HL-60 (cell line): ENCODE results near the gene NTN1.

ENCODE experiments used
- DNase-seq, 2 experiments: peaks; one replicate each; pipeline ENCODE4 v3.0.0-alpha.2; 2010 to 2020; ENCODE audit warnings: low read depth in 1 of 2, low spot score in 1 of 2
- H3K27ac ChIP-seq: fragments of 250-450 bp; sonication (Bioruptor Pico); replicated peaks from 2 replicates; pipeline ENCODE4 v1.5.1; 2020; ENCODE audit warnings: mild to moderate bottlenecking, moderate library complexity
- H3K27me3 ChIP-seq: fragments of 250-450 bp; sonication (Bioruptor Pico); 2 replicates; pipeline ENCODE4 v1.5.1; 2021; ENCODE audit warnings: mild to moderate bottlenecking, moderate library complexity; ENCODE audit not compliant: insufficient read depth, poor library complexity, severe bottlenecking
- H3K4me3 ChIP-seq: replicated peaks from 2 replicates; pipeline ENCODE4 v1.5.1; 2011; ENCODE audit warnings: mild to moderate bottlenecking, control low read depth, low read length; ENCODE audit not compliant: insufficient read depth
- CTCF ChIP-seq: IDR thresholded peaks from one replicate; pipeline ENCODE4 v1.5.1; 2011; ENCODE audit warnings: low read length, control low read depth, inconsistent platforms; ENCODE audit not compliant: insufficient read depth
- GABPA ChIP-seq: IDR thresholded peaks from 2 replicates; pipeline ENCODE4 v1.6.1; 2012; ENCODE audit warnings: low read depth
- POLR2AphosphoS5 ChIP-seq: IDR thresholded peaks from 2 replicates; pipeline ENCODE4 v1.6.1; 2012; ENCODE audit warnings: low read depth
- REST ChIP-seq: IDR thresholded peaks from 2 replicates; pipeline ENCODE4 v1.6.1; 2012; ENCODE audit warnings: low read depth; ENCODE audit not compliant: insufficient replicate concordance
- SPI1 ChIP-seq: IDR thresholded peaks from 2 replicates; pipeline ENCODE4 v1.6.1; 2012; ENCODE audit warnings: low read depth, mild to moderate bottlenecking, borderline replicate concordance

NTN1 gene

GRCh38 chr17:9283909-9284308, 262.6 kb downstream of the NTN1 start:
- no peaks in the 10 kb centered on the region for H3K27me3 ChIP-seq
- H3K4me3 ChIP-seq: no peak overlapping the region
- TF ChIP-seq CTCF: no peak
- no peak for TF ChIP-seq POLR2AphosphoS5
- no peak overlapping the region for H3K27ac ChIP-seq
- DNase-seq: no peak

GRCh38 chr17:9284884-9285283, 263.6 kb downstream of the NTN1 start:
- TF ChIP-seq SPI1: no peak
- TF ChIP-seq CTCF: no peak
- TF ChIP-seq GABPA: no peak
- TF ChIP-seq REST: no peak
- TF ChIP-seq POLR2AphosphoS5: no peak
- no peak for DNase-seq

DNA sequence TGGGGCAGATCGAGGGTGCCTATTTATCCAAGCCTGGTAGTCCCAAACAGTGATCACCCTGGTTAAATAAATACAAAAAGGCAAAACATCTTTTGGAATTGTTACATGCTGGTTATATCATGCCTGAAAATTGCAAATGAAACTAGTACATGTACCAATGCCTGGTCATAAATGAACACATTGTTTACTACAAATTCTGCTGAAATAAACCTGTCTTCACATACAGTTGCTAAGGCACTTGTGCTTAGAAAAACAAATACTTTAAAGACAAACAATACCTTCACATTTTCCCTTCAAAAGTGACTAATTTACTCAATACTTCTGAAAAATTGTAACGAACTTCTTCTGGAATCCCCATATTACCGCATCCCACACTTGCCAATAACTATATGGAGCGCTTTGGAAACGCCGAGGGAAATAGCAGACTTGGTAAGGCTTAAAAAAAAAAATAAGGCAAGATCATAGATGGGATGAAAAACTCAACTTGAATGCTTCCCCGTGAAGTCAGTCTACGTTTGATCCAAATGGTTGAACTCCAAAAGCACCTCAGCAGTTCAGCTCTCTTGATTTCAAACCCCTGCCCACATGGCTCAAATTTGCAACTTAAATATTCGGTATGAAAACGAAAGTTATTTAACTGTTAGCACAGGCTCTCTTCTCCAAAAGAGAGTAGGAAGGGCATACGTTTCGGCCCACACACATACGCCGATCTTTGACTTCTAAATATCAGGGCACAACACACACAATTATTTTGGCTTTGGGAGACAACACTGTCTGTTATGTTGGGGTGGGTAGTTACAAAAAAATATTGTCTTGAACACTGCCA, 264.5 kb downstream of the NTN1 start:
- no peak for DNase-seq
- H3K4me3 ChIP-seq: no peak overlapping the region
- no peak for TF ChIP-seq GABPA
- no peak for TF ChIP-seq CTCF
- TF ChIP-seq POLR2AphosphoS5: no peak
- no peak for TF ChIP-seq REST
- no peak for TF ChIP-seq SPI1

More at GRCh38 chr17:9284884-9285283, 263.6 kb downstream of the NTN1 start:
- H3K27me3 ChIP-seq: no peaks in the 10 kb centered on the region
- H3K27ac ChIP-seq: no peak overlapping the region
- no peak overlapping the region for H3K4me3 ChIP-seq

GRCh38 chr17:9286434-9286833, 265.1 kb downstream of the NTN1 start:
- TF ChIP-seq GABPA: no peak
- no peak overlapping the region for H3K4me3 ChIP-seq
- DNase-seq: no peak

More for the DNA sequence above, 264.5 kb downstream of the NTN1 start:
- Histone ChIP-seq H3K27ac (no peak overlapping the region), H3K27me3 (no peaks in the 10 kb centered on the region)

More at GRCh38 chr17:9286434-9286833, 265.1 kb downstream of the NTN1 start:
- H3K27ac ChIP-seq: no peak overlapping the region
- no peaks in the 10 kb centered on the region for H3K27me3 ChIP-seq
